ENCODE results near the gene CACNA1B. TPM values are rescaled to one million over a fixed set of nuclear protein-coding genes. Genes with fewer than 3 reads are reported as not detected.

CACNA1B gene
- total and polyA plus RNA-seq, 9 of the 15 experiments (the other 6 are each of a cell fraction or from before 2014, with no cell fraction given): 0.01 to 0.04 TPM; not detected in 7

GRCh38 chr9:138050472-138051330 is 173.1 kb downstream of the CACNA1B start:
- DNase-seq (ENCODE audit: extremely low read depth in 1 of 4, low spot score in 3 of 4): no peak
- Histone ChIP-seq H3K4me2 (ENCODE audit: insufficient read depth, low read length) (no peak overlapping the region), H3K9me3 (replicated peaks; ENCODE audit: control insufficient read depth, insufficient read depth, low read depth, low read length) (no peaks in the 10 kb centered on the region), H4K20me1 (replicated peaks; ENCODE audit: control insufficient read depth, insufficient read depth, low read length) (0 out of 2 replicates have a peak, but pooled peaks cover 4% of the 10 kb centered on the region), H3K4me3 (no peak overlapping the region), H3K4me1 (replicated peaks in 1 of 2; ENCODE audit: control insufficient read depth in 2 of 2, insufficient read depth in 2 of 2, low read length in 2 of 2) (peaks cover 0 to 19% of the 10 kb centered on the region in 2 experiments; a peak in 3 of 5 replicates), H2AFZ (ENCODE audit: low read depth, low read length) (no peak overlapping the region), H3K27ac (ENCODE audit: extremely low read depth, low read depth, low read length) (no peak overlapping the region), H3K27me3 (ENCODE audit: control insufficient read depth in 2 of 2, insufficient read depth in 2 of 2, low read length in 2 of 2) (peaks cover 32 to 87% of the 10 kb centered on the region in 2 experiments; a peak in 4 of 5 replicates), H3K9ac (ENCODE audit: insufficient read depth in 1 of 2, low read depth in 2 of 2, low read length in 2 of 2) (no peak overlapping the region), H3K36me3 (ENCODE audit: control insufficient read depth, insufficient read depth, low read length) (no peaks in the 10 kb centered on the region), H3K9me1 (ENCODE audit: control insufficient read depth, insufficient read depth, low read length) (no peaks in the 10 kb centered on the region), H3K79me2 (ENCODE audit: control insufficient read depth, insufficient read depth, low read length) (no peaks in the 10 kb centered on the region)
- ChIA-PET POLR2A (no interaction called here), CTCF (ENCODE audit: low intra/inter-chr PET ratio) (no interaction called here)
- no TSS peak for BruUV-seq (replicated peaks)
- ATAC-seq: no peak
- intact Hi-C loops (cut with micrococcal nuclease): no loop called here
- 5% methylated on average over 13 of the region's 13 CpGs for WGBS (ENCODE audit: insufficient coverage, low coverage, missing lambda C conversion rate)
- no peak for TF ChIP-seq NUFIP1 (IDR thresholded peaks at IDR 0.05; ENCODE audit: partially characterized antibody)
- TF ChIP-seq SMAD2 (IDR thresholded peaks at IDR 0.05; ENCODE audit: low read depth, low read length): no peak
- no peak for TF ChIP-seq CCAR2 (IDR thresholded peaks at IDR 0.05; ENCODE audit: low read depth, low read length)
- no peak for TF ChIP-seq CBX5 (IDR thresholded peaks at IDR 0.05; ENCODE audit: borderline replicate concordance, low read depth)
- TF ChIP-seq ZNF311 (CRISPR knock-in tag; IDR thresholded peaks at IDR 0.05): no peak
- no peak for FAIRE-seq
- in situ Hi-C loops (cut with MboI): no loop called here
